NK-92 treated with Interleukin-12 subunit alpha and Interleukin-12 subunit beta, amount 100 ng/mL, for 24 hours (cell line): ENCODE data around the gene ST6GALNAC6.

Experiments used
- DNase-seq: peaks from one replicate; lab custom pipeline; 2025; lab: John Stamatoyannopoulos, UW

Gene ST6GALNAC6

DNA sequence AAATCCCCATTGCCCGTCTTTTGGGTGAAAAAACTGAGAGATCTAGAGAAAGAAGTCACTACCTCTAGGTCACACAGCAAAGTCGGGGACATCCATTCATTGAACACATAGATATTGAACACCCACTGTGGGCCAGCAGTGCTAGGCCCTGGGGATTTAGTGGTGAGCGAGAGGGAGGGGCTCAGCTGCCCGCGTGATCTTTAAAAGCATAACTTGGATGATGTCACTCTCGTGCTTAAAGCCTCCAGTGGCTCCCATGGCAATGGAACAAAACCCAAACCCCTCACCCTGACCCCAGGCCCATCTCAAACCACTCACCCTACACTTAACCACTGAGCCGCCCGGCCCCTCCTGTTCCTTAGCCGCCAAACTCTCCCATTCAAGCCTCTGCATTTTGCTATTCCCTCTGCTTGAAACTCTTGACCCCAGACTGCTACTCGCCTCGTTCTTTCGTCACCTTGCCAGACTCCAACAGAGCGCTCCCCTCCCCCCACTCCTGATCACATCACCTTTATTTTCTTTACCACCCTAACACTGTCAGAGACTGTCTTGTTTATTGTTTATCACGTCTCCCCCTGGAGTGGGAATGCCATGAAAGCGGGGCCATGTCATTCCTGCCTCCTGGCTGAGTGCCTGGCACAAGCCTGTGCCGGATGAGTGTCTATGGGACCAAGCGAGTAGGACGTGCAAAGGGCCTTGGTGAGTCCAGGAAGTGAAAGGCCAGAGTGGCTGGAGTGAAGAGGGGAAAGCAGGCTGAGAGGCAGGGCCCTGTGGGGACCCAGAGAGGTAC, 31.9 kb upstream of the ST6GALNAC6 start:
- DNase-seq: no peak

DNA sequence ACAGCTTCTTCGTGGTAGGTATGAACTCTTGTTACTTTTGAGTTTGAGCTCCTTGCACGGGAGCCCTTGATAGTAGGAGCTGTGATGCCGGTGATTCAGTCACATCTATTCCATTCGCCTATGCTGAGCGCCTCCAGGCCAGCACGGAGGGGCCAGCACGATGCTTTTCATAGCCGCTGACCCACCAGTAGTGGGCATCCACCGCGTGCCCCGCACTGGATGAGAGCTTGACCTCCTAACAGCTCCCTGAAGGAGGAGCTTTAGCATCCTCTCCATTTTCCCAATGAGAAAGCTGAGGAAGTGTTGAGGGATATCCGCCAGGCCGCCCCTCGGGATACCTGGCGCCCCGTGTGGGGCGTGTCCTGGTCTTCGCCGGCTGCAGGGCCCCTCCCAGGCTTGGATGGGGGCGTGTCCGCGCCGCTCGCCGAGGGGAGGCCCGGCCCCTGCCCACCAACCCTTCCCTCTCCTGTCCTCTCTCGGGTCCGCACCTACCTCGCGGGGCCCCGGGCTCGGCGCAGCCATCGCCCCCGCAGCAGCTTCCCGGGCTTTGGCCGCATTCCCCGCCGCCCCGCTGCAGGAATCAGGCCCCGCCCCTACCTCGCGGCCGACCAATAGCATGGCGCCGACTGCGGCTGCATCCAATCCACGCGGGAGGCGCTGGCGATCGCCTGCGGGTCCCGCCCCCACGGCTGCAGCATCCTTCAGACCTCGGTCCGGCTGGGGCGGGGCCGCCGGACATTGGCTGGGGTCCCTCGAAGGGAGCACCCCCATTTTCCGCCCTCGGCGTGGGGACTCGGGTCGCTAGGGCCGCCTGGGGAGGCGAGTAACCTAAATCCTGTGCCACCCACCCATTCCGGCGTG, 31.1 kb upstream of the ST6GALNAC6 start, which contains the start of gene PIP5KL1:
Gene PIP5KL1 (minus strand): TSS at position 547 of the 861 bp plus-strand sequence. CDS start 25 bp downstream, at position 522.
- DNase-seq: peak; percentile 30

DNA sequence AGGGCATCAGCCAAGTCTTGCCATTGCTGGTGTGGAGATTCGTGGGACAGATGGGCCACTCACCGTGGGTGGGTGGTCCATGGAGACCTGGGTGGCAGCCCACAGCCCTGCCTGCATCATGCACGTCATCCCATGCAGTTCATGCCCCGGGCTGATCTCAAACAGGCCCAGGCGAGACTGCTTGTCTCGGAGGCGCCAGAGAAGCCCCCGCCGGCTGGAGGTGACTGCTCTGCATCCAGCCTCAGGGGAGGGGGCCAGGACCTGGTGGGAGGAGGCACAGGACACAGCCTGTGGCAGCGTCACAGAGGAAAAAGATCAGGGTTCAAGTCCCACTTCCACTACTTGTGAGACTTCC, 30.2 kb upstream of the ST6GALNAC6 start:
- no peak for DNase-seq

DNA sequence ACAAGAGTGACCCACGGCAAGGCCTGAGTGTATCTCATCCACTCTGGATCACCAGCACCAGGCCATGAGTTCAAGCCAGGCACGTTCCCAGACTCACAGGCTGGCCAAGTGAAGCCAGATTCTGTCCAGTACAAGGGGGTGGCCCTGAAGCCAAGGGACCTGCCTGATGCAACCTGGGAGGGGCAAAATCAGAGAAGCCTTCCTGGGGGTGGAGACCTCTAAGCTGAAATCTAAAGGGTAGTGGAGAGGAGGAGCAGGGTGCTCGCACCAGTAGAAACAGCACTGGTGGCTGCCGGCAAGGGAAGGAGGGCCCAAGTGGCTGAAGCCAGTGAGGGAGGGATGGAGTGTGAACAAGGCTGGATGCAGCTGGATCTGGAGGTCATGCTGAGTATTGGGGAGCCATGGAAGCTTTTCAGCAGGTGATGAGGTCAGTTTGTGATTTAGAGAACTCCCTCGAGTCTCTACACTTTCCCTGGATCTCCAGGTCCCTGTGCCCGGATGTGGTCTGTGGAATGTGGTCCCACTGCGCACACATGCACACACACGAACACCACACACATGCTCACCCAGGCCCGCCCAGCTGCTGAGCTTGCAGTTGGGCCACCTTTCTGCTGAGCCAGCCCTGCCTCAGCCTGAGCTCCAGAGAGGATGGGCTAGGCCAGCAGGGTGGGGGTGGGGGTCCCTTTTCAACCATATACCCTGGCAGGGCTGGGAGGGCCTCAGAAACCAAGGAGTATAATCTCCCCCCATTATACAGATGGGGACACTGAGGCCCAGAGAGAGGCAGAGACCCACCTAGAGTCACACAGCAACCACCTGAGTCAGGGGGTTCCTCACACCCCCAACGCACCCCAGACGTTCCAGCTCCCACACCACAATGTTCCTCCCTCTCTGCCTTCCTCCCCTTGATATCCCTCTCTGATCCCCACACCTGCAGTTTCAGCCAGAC, 29.5 kb upstream of the ST6GALNAC6 start:
- DNase-seq: no peak

DNA sequence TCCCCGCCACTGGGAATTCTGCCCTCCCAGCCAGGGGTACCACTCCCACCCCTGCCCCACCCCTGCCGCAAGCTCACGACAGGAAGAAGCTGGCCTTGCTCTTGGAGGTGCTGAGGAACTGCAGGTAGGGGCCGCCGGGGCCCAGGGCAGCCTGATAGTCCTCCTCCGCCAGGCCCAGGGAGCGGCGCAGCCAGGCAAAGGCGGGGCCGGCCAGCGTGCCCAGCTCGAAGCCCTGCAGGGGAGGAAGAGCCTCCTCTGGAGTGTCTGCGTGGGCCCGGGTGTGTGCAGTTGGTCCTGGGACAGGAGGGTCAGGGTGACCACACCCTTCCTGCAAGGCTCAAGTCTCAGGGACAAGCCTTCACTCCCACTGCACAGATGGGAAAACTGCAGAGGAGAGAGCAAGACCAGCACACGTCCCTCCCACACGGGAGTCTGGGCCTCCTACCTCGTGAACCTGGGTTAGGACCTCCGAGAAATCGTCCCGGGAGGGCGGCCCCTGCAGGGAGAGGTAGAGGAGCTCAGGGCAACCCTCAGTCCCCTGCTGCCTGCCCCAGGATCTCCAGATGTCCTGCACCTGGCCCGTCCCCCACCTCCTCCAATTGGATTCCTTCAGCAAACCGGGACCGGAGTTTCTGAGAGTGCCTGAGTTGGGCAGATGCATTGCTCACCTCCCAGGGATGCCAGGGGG, 28.7 kb upstream of the ST6GALNAC6 start:
- DNase-seq: no peak

DNA sequence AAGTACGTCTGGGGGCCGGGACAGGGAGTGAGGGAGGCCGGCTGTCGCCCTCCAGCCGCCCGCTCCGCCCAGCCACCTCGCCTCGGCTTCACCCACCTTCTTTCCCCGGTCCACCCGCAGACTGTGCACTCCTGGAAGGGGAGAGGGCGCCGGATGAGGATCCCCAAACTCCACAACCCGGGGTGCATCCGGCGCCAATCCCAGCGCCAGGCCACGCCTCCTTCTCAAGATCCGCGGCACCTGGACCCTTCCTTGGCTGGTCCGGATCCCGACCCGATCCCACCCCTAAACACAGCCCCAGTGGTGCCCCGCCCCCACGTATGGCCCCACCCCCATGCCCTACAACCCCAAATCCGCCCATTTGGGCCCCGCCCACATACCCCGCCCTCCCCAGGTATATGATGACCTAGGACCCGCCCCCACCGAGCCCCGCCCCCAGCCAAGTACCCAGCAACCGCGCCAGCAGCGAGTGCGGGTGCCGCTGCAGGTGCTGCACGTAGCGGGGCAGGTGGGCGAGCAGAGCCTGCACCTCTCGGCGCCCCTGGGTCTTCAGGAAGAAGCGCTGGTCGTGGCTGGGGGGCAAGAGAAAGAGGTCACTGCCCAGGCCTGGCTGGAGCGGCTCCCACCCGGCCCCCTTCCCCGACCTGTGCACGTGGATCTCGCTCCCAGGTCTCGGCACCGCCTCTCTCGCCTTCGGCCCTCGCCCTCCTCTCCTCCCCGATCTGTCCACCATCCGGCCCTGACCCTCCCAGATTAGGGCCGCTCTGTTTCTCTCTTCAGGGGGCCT, 28.0 kb upstream of the ST6GALNAC6 start:
- DNase-seq: no peak

DNA sequence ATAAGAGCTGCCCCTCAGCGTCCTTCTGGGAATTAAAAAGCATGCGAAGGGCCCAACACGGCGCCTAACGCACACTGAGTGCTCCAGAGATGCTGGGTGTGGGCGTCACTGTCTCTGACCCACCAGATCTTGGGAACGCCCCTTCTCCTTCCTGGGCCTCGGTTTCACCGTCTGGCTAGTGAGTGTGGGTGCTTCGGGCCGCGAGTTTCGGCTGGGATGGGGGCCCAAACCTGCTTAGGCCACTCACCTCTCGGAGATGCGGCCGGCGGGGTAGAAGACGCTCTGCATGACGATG, 27.4 kb upstream of the ST6GALNAC6 start:
- DNase-seq: no peak

DNA sequence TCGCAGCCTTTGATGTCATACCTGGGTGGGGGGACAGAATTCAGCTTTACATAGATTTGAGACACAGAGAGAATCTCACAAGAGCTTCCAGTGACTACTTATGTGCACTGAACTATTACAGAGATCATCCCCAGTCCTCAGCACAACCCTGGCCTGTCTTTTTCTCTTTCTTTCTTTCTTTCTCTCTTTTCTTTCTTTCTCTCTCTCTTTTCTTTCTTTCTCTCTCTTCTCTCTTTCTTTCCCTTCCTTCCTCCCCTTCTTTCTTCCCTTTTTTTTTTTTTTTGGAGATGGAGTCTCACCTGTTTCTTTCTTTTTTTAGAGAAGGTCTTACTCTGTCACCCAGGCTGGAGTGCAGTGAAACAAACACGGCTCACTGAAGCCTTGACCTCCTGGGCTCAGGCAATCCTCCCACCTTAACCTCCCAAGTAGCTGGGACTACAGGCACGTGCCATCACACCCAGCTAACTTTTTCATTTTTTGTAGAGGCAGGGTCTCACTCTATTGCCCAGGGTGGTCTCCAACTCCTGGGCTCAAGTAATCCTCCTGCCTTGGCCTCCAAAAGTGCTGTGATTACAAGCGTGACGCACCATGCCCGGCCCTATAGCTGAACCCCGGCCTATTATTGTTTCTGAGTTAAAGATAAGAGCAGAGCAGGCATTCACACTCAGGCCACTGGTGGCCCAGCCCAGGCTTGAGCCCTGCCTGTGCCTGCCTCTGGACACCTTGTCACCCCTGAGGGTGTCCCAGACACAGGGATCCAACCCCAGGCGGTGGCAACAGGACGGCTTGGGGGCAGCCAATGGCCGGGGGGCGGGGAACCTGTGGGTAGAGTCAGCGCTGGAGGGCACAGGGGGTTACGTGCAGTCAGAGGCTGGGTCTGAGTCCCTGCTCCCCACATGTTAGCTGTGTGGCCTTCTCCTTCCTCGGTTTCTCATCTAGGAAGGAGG, 26.8 kb upstream of the ST6GALNAC6 start:
- no peak for DNase-seq

DNA sequence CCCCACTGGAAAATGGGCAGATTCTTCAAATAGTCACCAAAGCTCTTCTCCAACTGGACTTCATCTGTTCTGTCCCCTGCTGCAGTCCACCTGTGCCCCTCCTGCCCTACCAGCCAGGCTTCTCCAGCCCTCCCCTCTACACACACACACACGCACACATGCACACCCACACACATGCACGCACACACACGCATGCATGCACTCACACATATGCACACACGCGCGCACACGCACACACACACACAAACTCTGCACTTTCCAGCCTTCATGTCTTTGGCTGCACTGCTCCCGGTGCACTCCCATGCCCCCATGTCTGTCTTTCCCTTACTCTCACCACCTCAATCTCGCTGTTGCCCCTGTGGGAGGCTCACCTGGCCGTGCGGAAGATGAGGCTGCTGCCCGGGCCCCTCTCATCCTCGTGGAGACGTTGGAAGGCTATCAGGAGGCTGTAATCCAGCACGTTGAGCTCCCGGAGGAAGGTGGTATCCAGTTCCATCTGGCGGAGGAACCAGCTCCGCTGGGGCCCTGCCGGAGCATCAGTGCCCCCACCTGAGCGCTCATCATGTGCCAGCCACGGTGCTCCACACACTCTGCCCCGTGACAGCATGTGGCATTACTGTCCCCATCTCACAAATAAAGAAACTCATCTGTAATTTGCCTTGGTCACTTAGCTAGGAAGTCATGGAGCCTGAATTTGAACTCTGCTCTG, 25.5 kb upstream of the ST6GALNAC6 start:
- DNase-seq: no peak

DNA sequence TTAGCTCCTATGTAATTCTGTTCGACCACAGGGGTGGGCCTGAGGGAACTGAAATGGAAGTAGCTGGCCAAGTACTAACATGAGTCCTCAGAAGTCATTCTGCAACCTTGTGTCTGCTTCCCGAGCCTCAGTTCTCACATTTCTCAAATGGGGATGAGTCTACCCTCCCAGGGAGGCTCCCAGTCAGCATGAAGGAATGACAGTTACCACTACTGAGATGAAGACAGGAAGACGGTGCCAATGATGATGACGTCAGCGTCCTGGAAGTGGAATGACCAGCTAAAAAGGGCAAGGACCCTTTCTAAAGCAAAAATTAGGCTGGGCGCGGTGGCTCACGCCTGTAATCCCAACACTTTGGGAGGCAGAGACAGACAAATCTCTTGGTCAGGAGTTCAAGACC, 24.4 kb upstream of the ST6GALNAC6 start:
- DNase-seq: no peak

DNA sequence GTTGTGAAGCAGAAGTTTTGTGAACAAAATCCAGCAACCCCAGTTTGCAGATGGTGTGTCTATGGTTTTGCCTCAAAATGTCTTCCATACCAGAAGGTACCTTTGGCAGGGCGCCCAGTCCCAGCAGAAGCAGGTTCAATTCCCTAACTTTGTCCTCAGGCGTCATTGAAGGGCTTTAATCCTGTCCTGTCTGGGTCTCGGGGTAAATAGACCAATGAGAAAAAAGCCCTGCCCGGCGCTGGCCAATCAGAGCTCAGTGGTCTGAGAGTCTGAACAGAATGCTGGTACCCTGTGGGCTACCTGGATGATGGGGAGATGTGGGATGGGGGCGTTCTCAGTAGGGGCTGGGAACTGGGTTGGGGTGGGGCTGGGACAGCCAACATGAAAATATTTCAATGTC, 23.6 kb upstream of the ST6GALNAC6 start:
- DNase-seq: no peak

DNA sequence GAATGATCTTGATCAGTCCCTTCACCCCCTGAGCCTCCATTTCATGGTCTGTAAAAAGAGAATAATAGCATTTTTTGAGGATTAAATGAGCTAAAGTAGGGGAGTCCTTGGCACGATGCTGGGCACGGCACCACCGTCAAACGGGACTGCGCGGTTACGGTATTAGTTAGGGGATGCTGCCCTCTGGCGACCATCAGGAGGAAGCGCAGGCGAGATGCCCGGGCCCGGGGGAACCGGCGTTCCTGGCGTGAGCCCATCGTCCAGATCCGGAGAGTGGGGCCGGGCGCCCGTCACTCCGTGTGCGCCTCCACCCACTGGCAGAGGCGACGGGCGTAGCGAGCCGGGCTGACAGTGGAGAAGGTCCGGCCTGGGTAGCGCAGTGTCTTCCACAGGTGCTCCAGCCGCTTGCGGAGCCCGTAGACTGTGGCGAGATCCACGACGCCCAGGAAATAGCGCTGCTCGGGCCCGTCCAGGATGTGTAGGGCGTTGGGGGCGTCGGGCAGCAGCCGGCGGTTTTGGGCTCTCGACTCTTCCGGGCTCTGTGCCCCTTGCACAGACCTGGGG, 22.2 kb upstream of the ST6GALNAC6 start:
- DNase-seq: peak; percentile 38

DNA sequence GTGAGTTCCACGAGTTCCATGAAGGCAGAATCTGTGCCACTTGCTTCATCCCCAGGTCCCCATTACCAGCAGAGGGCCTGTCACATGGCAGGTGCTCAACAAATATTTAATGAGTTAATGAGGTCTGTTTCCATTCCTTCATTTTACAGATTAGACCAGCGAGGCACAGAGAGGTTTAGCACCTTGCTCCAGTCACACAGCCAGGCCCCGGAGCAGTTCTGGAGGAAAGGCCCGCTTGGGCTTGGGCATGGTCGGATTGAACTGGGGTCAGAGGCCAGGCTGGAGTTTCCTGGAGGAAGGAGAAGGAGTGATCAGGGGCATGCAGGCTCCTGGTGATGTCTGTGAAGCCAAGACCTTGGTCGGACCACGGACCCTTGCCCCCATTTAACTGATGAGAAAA, 21.4 kb upstream of the ST6GALNAC6 start:
- DNase-seq: no peak

DNA sequence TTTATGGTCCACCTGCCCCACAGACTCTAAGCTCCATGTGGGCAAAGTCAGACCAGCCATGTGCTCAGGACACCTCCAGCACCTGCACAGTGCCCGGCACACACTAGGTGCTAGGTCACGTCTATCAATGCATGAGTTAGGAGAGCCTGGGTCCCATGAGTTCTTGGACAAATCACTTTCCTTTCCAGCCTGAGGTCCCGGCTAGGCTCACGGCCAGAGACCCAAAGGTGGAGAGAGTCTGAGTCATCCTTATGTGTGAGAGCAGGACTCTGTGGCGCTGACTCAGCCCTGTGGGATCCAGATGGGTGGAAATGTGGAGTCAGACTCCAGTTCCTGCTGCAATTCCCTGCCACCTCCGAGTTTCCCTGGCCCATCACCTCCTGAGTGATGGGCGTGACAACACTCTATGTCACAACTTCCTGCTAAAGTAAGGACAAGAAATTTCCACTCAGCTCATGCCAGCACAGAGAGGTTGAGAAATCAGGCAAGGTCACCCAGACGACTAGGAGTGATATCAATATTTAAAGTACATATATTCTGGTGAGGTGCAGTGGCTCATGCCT, 19.9 kb upstream of the ST6GALNAC6 start:
- peak; percentile 55 for DNase-seq

DNA sequence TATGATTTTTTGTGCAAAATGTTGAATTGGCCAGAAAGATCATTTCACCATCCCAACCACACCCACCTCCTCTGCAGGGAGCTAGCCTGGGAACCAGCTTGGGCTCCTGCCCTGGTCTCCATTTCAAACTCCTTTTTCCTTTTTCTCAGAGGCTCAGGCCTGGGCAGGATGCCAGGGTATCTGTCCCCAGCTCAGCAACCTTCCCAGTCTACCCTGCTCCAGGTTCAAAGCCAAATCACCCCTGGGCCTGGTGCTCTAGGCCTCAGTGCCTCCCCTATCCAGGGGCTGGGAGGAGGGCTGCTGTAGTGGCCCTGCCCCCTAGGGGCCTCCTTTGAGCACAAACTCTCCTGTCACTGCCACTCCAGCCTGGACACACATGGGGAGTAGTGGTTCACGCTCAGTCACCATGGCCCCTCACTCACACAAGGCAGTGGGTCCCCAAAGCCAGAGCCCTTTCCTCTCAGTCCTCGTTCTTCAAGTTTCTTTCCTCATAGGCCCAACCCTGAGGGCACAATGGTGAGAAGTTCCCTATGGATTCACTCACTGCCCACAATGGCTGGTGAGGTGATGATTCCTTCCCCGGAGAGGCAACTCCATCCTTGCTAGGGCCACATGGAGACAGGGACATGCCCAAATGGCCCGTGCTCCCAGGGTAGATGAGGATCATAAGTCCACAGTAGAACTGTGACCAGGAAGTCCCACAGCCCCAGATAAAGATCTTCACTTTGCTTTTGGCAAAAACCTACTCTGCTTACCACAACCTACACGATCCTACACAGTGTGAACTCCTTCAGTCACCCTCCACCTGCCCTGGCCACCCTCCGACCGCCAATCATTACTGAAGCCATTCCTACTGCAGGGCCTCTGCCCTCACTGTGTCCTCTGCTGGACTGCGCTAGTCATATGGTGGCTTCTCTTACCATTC, 19.0 kb upstream of the ST6GALNAC6 start:
- no peak for DNase-seq

DNA sequence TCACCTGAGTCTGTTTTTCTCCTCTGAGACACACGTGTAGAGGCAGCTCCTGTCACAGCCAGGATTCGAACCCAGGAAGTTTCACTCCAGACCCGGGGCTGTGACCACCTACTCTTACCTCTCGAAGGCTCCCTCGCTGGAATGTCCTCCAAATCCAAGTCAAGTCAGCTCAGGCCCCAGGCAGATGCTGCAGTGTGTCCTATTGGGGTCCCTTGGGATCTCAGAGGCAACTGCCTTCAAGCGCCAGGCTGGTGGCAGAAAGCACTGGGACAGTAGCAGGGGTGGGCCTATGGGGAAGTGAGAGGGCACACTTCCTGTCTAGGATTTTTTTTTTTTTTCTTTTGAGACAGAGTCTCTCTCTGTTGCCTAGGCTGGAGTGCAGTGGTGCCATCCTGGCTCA, 18.2 kb upstream of the ST6GALNAC6 start:
- DNase-seq: no peak
